Hepatocyte (in vitro differentiated cells): ENCODE results near the gene CPED1. TPM values are rescaled to one million over a fixed set of nuclear protein-coding genes. Genes with fewer than 3 reads are reported as not detected.

ENCODE experiments used
- DNase-seq: peaks from one replicate; pipeline ENCODE4 v3.0.0-alpha.2; 2016; ENCODE audit warnings: low spot score
- H2AFZ ChIP-seq: fragments of 200-600 bp; sonication (generic); 2 replicates; pipeline ENCODE4 v1.6.0; 2016; ENCODE audit warnings: antibody characterized with exemption, mild to moderate bottlenecking
- H3K27ac ChIP-seq: fragments of 200-600 bp; sonication (generic); 2 replicates; pipeline ENCODE4 v1.5.1; 2016; ENCODE audit warnings: mild to moderate bottlenecking
- H3K27me3 ChIP-seq: fragments of 200-600 bp; sonication (generic); 2 replicates; pipeline ENCODE4 v1.6.1; 2016
- H3K36me3 ChIP-seq: fragments of 200-600 bp; sonication (generic); replicated peaks from 2 replicates; pipeline ENCODE4 v1.5.1; 2016; ENCODE audit warnings: low read depth; ENCODE audit not compliant: insufficient read depth
- H3K4me1 ChIP-seq: fragments of 200-600 bp; sonication (generic); 2 replicates; pipeline ENCODE4 v1.5.1; 2016; ENCODE audit warnings: mild to moderate bottlenecking, moderate library complexity; ENCODE audit not compliant: insufficient read depth
- H3K4me2 ChIP-seq: fragments of 200-600 bp; sonication (generic); 2 replicates; pipeline ENCODE4 v1.6.0; 2016
- H3K4me3 ChIP-seq: fragments of 200-600 bp; sonication (generic); 2 replicates; pipeline ENCODE4 v1.5.1; 2016; ENCODE audit warnings: mild to moderate bottlenecking
- H3K79me2 ChIP-seq: fragments of 200-600 bp; sonication (generic); 2 replicates; pipeline ENCODE4 v1.6.0; 2017; ENCODE audit warnings: mild to moderate bottlenecking
- H3K9me2 ChIP-seq: fragments of 200-600 bp; sonication (generic); replicated peaks from 2 replicates; pipeline ENCODE4 v1.6.0; 2017; ENCODE audit warnings: mild to moderate bottlenecking; ENCODE audit not compliant: insufficient read depth
- H3K9me3 ChIP-seq: fragments of 200-600 bp; sonication (generic); 2 replicates; pipeline ENCODE4 v1.5.1; 2016; ENCODE audit warnings: low read depth, mild to moderate bottlenecking
- H4K20me1 ChIP-seq: fragments of 200-600 bp; sonication (generic); 2 replicates; pipeline ENCODE4 v1.6.0; 2016; ENCODE audit warnings: mild to moderate bottlenecking; ENCODE audit not compliant: insufficient read depth, poor library complexity, severe bottlenecking
- CTCF ChIP-seq: fragments of 200-600 bp; sonication (generic); IDR thresholded peaks from 2 replicates; pipeline ENCODE4 v1.5.1; 2016; ENCODE audit warnings: antibody characterized with exemption, mild to moderate bottlenecking; ENCODE audit not compliant: poor library complexity
- EZH2 ChIP-seq: fragments of 200-600 bp; sonication (generic); IDR thresholded peaks from 2 replicates; pipeline ENCODE4 v1.6.1; 2016; ENCODE audit warnings: antibody characterized with exemption, mild to moderate bottlenecking, borderline replicate concordance
- EZH2phosphoT487 ChIP-seq: fragments of 200-600 bp; sonication (generic); IDR thresholded peaks from one replicate; pipeline ENCODE4 v1.6.1; 2018; ENCODE audit warnings: antibody characterized with exemption, mild to moderate bottlenecking, low read depth, moderate library complexity; ENCODE audit not compliant: unreplicated experiment, severe bottlenecking
- WGBS: methylation state at CpG from one replicate; pipeline ENCODE4 v1.1.6; 2016; ENCODE audit warnings: low lambda C conversion rate; ENCODE audit errors: missing lambda C conversion rate; 5-methylcytosine and 5-hydroxymethylcytosine counted together
- polyA plus RNA-seq: library from polyadenylated mRNA; unstranded; fragments of >200 nt; fragmentation: Nextera tagmentation; extraction: Ambion mirVana; gene quantifications from 2 replicates; pipeline ENCODE4 v1.2.1, GENCODE V29; 2016
- total RNA-seq: library from RNA; depleted of rRNA; stranded (reverse); fragments of >200 nt; gene quantifications from 2 replicates; pipeline ENCODE4 v1.2.3, GENCODE V29; 2014

Gene CPED1
- total and polyA plus RNA-seq, 2 experiments from 2014 or later = 10.1 to 30.5 TPM

GRCh38 chr7:121334875-121335648 lies 346.6 kb downstream of the CPED1 start:
- Histone ChIP-seq H3K36me3 (no peaks in the 10 kb centered on the region), H3K9me3 (no peaks in the 10 kb centered on the region), H3K4me1 (peaks cover 7% of the 10 kb centered on the region), H2AFZ (no peak overlapping the region), H3K4me2 (no peak overlapping the region), H4K20me1 (no peaks in the 10 kb centered on the region), H3K79me2 (no peaks in the 10 kb centered on the region), H3K9me2 (no peaks in the 10 kb centered on the region), H3K4me3 (no peak overlapping the region), H3K27ac (no peak overlapping the region), H3K27me3 (peaks cover 44% of the 10 kb centered on the region)
- no peak for TF ChIP-seq CTCF
- TF ChIP-seq EZH2 = no peak
- no peak for TF ChIP-seq EZH2phosphoT487
- 81% methylated on average over 10 of the region's 10 CpGs for WGBS
- no peak for DNase-seq

GRCh38 chr7:121336579-121336978 lies 348.1 kb downstream of the CPED1 start:
- Histone ChIP-seq H3K36me3 (no peaks in the 10 kb centered on the region), H3K4me1 (no peaks in the 10 kb centered on the region), H3K4me3 (no peak overlapping the region), H3K27ac (no peak overlapping the region), H3K27me3 (peaks cover 29% of the 10 kb centered on the region), H2AFZ (no peak overlapping the region), H3K4me2 (no peak overlapping the region), H3K9me2 (no peaks in the 10 kb centered on the region), H4K20me1 (no peaks in the 10 kb centered on the region), H3K9me3 (no peaks in the 10 kb centered on the region), H3K79me2 (no peaks in the 10 kb centered on the region)
- no peak for TF ChIP-seq EZH2
- TF ChIP-seq EZH2phosphoT487 = no peak
- no peak for TF ChIP-seq CTCF
- 58% methylated on average over 3 of the region's 3 CpGs for WGBS
- DNase-seq = no peak

- no peaks in the 10 kb centered on the region for H3K79me2 ChIP-seq
- H3K4me1 ChIP-seq = no peaks in the 10 kb centered on the region
- 37% methylated on average over 3 of the region's 3 CpGs for WGBS
- no peaks in the 10 kb centered on the region for H3K9me2 ChIP-seq
- H3K36me3 ChIP-seq = no peaks in the 10 kb centered on the region
- no peaks in the 10 kb centered on the region for H3K9me3 ChIP-seq
- H3K27ac ChIP-seq = no peak overlapping the region
- H2AFZ ChIP-seq = no peak overlapping the region
- peaks cover 21% of the 10 kb centered on the region for H3K27me3 ChIP-seq
- H3K4me3 ChIP-seq = no peak overlapping the region
- H4K20me1 ChIP-seq = no peaks in the 10 kb centered on the region
- TF ChIP-seq CTCF (peak; percentile 37), EZH2 (no peak), EZH2phosphoT487 (no peak)
- no peak for DNase-seq
- H3K4me2 ChIP-seq = no peak overlapping the region
Observed at GRCh38 chr7:121337398-121337797, 348.9 kb downstream of the CPED1 start.
